ENCODE results near the gene STIP1. TPM values are rescaled to one million over a fixed set of nuclear protein-coding genes. Genes with fewer than 3 reads are reported as not detected.

Gene STIP1
- total and polyA plus RNA-seq, 5 donors: 93.0 to 170 (median 99.7) TPM

GRCh38 chr11:64224151-64224890 is 38.4 kb downstream of the STIP1 start:
- H3K4me1 ChIP-seq (ENCODE audit: control insufficient read depth, insufficient read depth, low read length): peaks cover 5% of the 10 kb centered on the region
- H3K4me3 ChIP-seq (ENCODE audit: low read length): no peak overlapping the region
- H3K9me3 ChIP-seq (ENCODE audit: control insufficient read depth, low read length): no peaks in the 10 kb centered on the region
- H3K27ac ChIP-seq (ENCODE audit: low read length): no peak overlapping the region
- no peaks in the 10 kb centered on the region for H3K27me3 ChIP-seq (ENCODE audit: control insufficient read depth, insufficient read depth)
- ATAC-seq: no peak
- intact Hi-C loops (cut with DNase I): no loop called here
- DNase-seq: peak in 1 of 3 donors; percentile 57
- 94% methylated on average over 17 of the region's 17 CpGs for WGBS

GRCh38 chr11:64224891-64225607 is 39.1 kb downstream of the STIP1 start:
- Histone ChIP-seq H3K27ac (ENCODE audit: low read length) (peak overlapping the region; percentile 92), H3K4me3 (ENCODE audit: low read length) (peak overlapping the region; percentile 56), H3K9me3 (ENCODE audit: control insufficient read depth, low read length) (no peaks in the 10 kb centered on the region), H3K27me3 (ENCODE audit: control insufficient read depth, insufficient read depth) (no peaks in the 10 kb centered on the region), H3K4me1 (ENCODE audit: control insufficient read depth, insufficient read depth, low read length) (peaks cover 5% of the 10 kb centered on the region)
- 58% methylated on average over 22 of the region's 22 CpGs for WGBS
- peak in 2 of 3 donors; percentile 41 to 61 for DNase-seq
- ATAC-seq: peak in 1 of 2 donors; percentile 1
- intact Hi-C loops (cut with DNase I): no loop called here

- intact Hi-C loops (cut with DNase I): no loop called here
- DNase-seq (peak; percentile 92 to 97 (median 96)), ATAC-seq (peak; percentile 82 to 84)
- Histone ChIP-seq H3K4me3 (ENCODE audit: low read length) (peak within 1 kb of the TSS; percentile 56), H3K9me3 (ENCODE audit: control insufficient read depth, low read length) (no peaks in the 10 kb centered on the region), H3K27me3 (ENCODE audit: control insufficient read depth, insufficient read depth) (no peaks in the 10 kb centered on the region), H3K27ac (ENCODE audit: low read length) (peak within 1 kb of the TSS; percentile 92), H3K4me1 (ENCODE audit: control insufficient read depth, insufficient read depth, low read length) (peaks cover 5% of the 10 kb centered on the region)
- WGBS: under 1% methylated on average over 54 of the region's 54 CpGs
Observed at GRCh38 chr11:64225608-64226506, 39.9 kb downstream of the STIP1 start, which contains the start of the genes NUDT22 and TRPT1. Gene NUDT22 (plus strand): TSS chr11:64226274. CDS start chr11:64226653, 379 bp downstream. Gene TRPT1 (minus strand): TSS chr11:64226186. CDS start chr11:64225860, 326 bp downstream.

- Histone ChIP-seq H3K27ac (ENCODE audit: low read length) (peak overlapping the region; percentile 78), H3K4me3 (ENCODE audit: low read length) (peak overlapping the region; percentile 56), H3K4me1 (ENCODE audit: control insufficient read depth, insufficient read depth, low read length) (peaks cover 5% of the 10 kb centered on the region), H3K27me3 (ENCODE audit: control insufficient read depth, insufficient read depth) (no peaks in the 10 kb centered on the region), H3K9me3 (ENCODE audit: control insufficient read depth, low read length) (no peaks in the 10 kb centered on the region)
- ATAC-seq (peak; percentile 39 to 47), DNase-seq (peak; percentile 61 to 87 (median 83))
- 11% methylated on average over 26 of the region's 26 CpGs for WGBS
- intact Hi-C loops (cut with DNase I): no loop called here
Observed at GRCh38 chr11:64226507-64227051, 40.6 kb downstream of the STIP1 start.

DNA sequence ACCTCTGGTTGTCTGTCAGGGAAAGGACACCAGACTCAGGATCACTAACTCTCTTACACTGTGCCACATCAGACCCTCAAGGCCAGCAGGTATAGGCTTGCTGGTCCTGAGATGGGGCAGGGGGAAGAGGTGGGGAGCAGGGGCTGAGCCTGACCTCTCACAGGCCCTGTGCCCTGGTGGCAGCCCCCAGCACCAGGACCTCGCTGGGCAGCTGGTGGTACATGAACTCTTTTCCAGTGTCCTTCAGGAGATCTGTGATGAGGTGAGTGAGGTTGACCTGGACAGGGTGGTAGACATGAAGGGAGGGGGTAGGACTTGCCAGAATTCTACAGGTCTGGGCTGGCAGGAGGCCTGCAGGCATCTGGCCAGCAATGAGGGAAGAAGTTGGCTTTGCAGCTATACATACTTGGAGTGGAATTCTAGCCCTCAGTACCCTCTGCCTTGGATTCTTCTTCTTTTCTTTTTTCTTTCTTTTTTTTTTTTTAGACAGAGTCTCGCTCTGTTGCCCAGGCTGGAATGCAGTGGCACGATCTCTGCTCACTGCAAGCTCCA is 41.5 kb downstream of the STIP1 start:
- H3K27me3 ChIP-seq (ENCODE audit: control insufficient read depth, insufficient read depth): no peaks in the 10 kb centered on the region
- 85% methylated on average over 3 of the region's 3 CpGs for WGBS
- intact Hi-C loops (cut with DNase I): no loop called here
- ATAC-seq (no peak), DNase-seq (peak in 1 of 3 donors; percentile 30)
- peaks cover 5% of the 10 kb centered on the region for H3K4me1 ChIP-seq (ENCODE audit: control insufficient read depth, insufficient read depth, low read length)
- no peaks in the 10 kb centered on the region for H3K9me3 ChIP-seq (ENCODE audit: control insufficient read depth, low read length)
- peak overlapping the region; percentile 56 for H3K4me3 ChIP-seq (ENCODE audit: low read length)
- peak overlapping the region; percentile 78 for H3K27ac ChIP-seq (ENCODE audit: low read length)

DNA sequence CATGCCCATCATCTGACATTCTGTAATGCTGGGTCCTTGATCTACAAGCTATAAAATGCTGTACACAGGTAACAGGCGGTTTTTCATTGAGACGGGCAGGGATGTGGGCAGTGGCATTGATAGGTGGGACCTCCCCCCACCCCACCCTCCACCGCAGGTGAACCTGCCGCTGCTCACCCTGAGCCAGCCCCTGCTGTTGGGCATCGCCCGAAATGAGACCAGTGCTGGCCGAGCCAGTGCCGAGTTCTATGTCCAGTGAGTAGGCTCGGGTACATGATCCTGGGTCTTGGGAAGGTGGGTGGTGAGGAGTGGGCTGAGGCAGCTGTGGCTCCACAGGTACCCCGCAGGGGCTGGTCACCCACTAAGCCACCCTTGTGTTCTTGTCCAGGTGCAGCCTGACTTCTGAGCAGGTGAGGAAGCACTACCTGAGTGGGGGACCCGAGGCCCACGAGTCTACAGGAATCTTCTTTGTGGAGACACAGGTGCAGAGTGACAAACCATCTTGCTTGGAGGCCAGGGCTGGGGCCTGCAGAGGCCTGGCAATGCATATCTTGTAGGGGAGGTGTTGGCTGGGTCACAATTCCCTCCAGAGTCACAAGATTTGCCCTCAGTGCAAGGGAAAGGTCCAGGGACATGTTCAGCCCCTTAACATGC is 43.2 kb downstream of the STIP1 start:
- DNase-seq: peak in 2 of 3 donors; percentile 57 to 60
- peak overlapping the region; percentile 92 for H3K27ac ChIP-seq (ENCODE audit: low read length)
- intact Hi-C loops (cut with DNase I): no loop called here
- WGBS: 88% methylated on average over 12 of the region's 12 CpGs
- no peak overlapping the region for H3K4me3 ChIP-seq (ENCODE audit: low read length)
- H3K4me1 ChIP-seq (ENCODE audit: control insufficient read depth, insufficient read depth, low read length): peaks cover 5% of the 10 kb centered on the region
- ATAC-seq: no peak
- H3K27me3 ChIP-seq (ENCODE audit: control insufficient read depth, insufficient read depth): no peaks in the 10 kb centered on the region
- no peaks in the 10 kb centered on the region for H3K9me3 ChIP-seq (ENCODE audit: control insufficient read depth, low read length)

DNA sequence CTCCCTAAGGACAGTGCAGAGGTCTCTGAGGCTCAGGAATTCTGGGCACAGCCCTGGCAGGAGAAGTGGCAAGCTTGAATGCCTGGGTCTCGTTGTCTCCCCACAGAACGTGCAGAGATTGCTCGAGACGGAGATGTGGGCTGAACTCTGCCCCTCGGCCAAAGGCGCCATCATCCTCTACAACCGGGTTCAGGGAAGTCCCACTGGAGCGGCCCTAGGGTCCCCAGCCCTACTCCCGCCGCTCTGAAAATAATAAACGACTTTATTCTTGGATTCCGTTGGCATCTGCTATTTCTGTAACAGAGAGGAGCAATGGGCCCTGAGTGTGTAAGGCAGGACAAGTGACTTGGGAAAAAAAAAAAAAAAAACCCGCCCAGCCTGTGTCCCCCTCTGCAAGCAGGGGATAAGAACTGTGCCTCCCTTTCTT is 43.8 kb downstream of the STIP1 start:
- intact Hi-C loops (cut with DNase I): no loop called here
- DNase-seq (peak in 1 of 3 donors; percentile 42), ATAC-seq (no peak)
- WGBS: 26% methylated on average over 13 of the region's 13 CpGs
- H3K27ac ChIP-seq (ENCODE audit: low read length): peak overlapping the region; percentile 92
- H3K9me3 ChIP-seq (ENCODE audit: control insufficient read depth, low read length): no peaks in the 10 kb centered on the region
- peaks cover 5% of the 10 kb centered on the region for H3K4me1 ChIP-seq (ENCODE audit: control insufficient read depth, insufficient read depth, low read length)
- H3K27me3 ChIP-seq (ENCODE audit: control insufficient read depth, insufficient read depth): no peaks in the 10 kb centered on the region
- peak overlapping the region; percentile 48 for H3K4me3 ChIP-seq (ENCODE audit: low read length)

- DNase-seq (peak; percentile 94 to 98 (median 97)), ATAC-seq (peak; percentile 66 to 70)
- peaks cover under 1% of the 10 kb centered on the region for H3K4me1 ChIP-seq (ENCODE audit: control insufficient read depth, insufficient read depth, low read length)
- H3K27me3 ChIP-seq (ENCODE audit: control insufficient read depth, insufficient read depth): no peaks in the 10 kb centered on the region
- WGBS: under 1% methylated on average over 62 of the region's 62 CpGs
- H3K27ac ChIP-seq (ENCODE audit: low read length): peak within 1 kb of the TSS; percentile 92
- intact Hi-C loops (cut with DNase I): no loop called here
- H3K9me3 ChIP-seq (ENCODE audit: control insufficient read depth, low read length): no peaks in the 10 kb centered on the region
- peak within 1 kb of the TSS; percentile 48 for H3K4me3 ChIP-seq (ENCODE audit: low read length)
Observed at GRCh38 chr11:64230171-64230984, 44.4 kb downstream of the STIP1 start, which contains the start of gene DNAJC4. Gene DNAJC4 (plus strand): TSS chr11:64230548. CDS start chr11:64230855, 307 bp downstream.

GRCh38 chr11:64230985-64231365 is 45.0 kb downstream of the STIP1 start:
- H3K4me1 ChIP-seq (ENCODE audit: control insufficient read depth, insufficient read depth, low read length): no peaks in the 10 kb centered on the region
- peak overlapping the region; percentile 92 for H3K27ac ChIP-seq (ENCODE audit: low read length)
- H3K9me3 ChIP-seq (ENCODE audit: control insufficient read depth, low read length): no peaks in the 10 kb centered on the region
- H3K27me3 ChIP-seq (ENCODE audit: control insufficient read depth, insufficient read depth): no peaks in the 10 kb centered on the region
- 8% methylated on average over 8 of the region's 8 CpGs for WGBS
- DNase-seq (no peak), ATAC-seq (no peak)
- H3K4me3 ChIP-seq (ENCODE audit: low read length): peak overlapping the region; percentile 48
- intact Hi-C loops (cut with DNase I): no loop called here

All from right cardiac atrium (tissue), 5 donors.